ENCODE measurements around the gene NIPA2. TPM values are rescaled to one million over a fixed set of nuclear protein-coding genes. Genes with fewer than 3 reads are reported as not detected.

Gene NIPA2
- polyA plus RNA-seq, 1 experiment = 64.6 TPM

- H3K27ac ChIP-seq (ENCODE audit: low read depth, low read length) = no peak overlapping the region
- no peak for DNase-seq (ENCODE audit: low read depth, low spot score)
- H3K27me3 ChIP-seq (ENCODE audit: control insufficient read depth, insufficient read depth, low read length) = no peaks in the 10 kb centered on the region
- no peak overlapping the region for H3K4me3 ChIP-seq (ENCODE audit: low read depth, low read length)
- POLR2A ChIA-PET = no interaction called here
- H3K9me3 ChIP-seq (ENCODE audit: control insufficient read depth, insufficient read depth, low read length) = no peaks in the 10 kb centered on the region
- no peak for TF ChIP-seq CTCF (IDR thresholded peaks at IDR 0.05; ENCODE audit: low read depth, low read length)
- CTCF ChIA-PET = no interaction called here
These were observed 30.2 kb upstream of the NIPA2 start for GRCh38 chr15:22808240-22808639.

GRCh38 chr15:22808761-22809280, 29.6 kb upstream of the NIPA2 start:
- CTCF ChIA-PET = no interaction called here
- no peak for TF ChIP-seq CTCF (IDR thresholded peaks at IDR 0.05; ENCODE audit: low read depth, low read length)
- POLR2A ChIA-PET = no interaction called here
- no peaks in the 10 kb centered on the region for H3K9me3 ChIP-seq (ENCODE audit: control insufficient read depth, insufficient read depth, low read length)
- no peak for DNase-seq (ENCODE audit: low read depth, low spot score)
- no peaks in the 10 kb centered on the region for H3K27me3 ChIP-seq (ENCODE audit: control insufficient read depth, insufficient read depth, low read length)
- H3K27ac ChIP-seq (ENCODE audit: low read depth, low read length) = no peak overlapping the region
- H3K4me3 ChIP-seq (ENCODE audit: low read depth, low read length) = no peak overlapping the region

GRCh38 chr15:22810033-22810852, 28.2 kb upstream of the NIPA2 start:
- no peaks in the 10 kb centered on the region for H3K27me3 ChIP-seq (ENCODE audit: control insufficient read depth, insufficient read depth, low read length)
- no peak overlapping the region for H3K4me3 ChIP-seq (ENCODE audit: low read depth, low read length)
- no peak for TF ChIP-seq CTCF (IDR thresholded peaks at IDR 0.05; ENCODE audit: low read depth, low read length)
- no peak for DNase-seq (ENCODE audit: low read depth, low spot score)
- POLR2A ChIA-PET = no interaction called here
- CTCF ChIA-PET = no interaction called here
- no peaks in the 10 kb centered on the region for H3K9me3 ChIP-seq (ENCODE audit: control insufficient read depth, insufficient read depth, low read length)
- H3K27ac ChIP-seq (ENCODE audit: low read depth, low read length) = no peak overlapping the region

GRCh38 chr15:22810853-22811338, 27.6 kb upstream of the NIPA2 start:
- DNase-seq (ENCODE audit: low read depth, low spot score) = no peak
- POLR2A ChIA-PET = no interaction called here
- no peak overlapping the region for H3K27ac ChIP-seq (ENCODE audit: low read depth, low read length)
- H3K4me3 ChIP-seq (ENCODE audit: low read depth, low read length) = no peak overlapping the region
- no peak for TF ChIP-seq CTCF (IDR thresholded peaks at IDR 0.05; ENCODE audit: low read depth, low read length)
- CTCF ChIA-PET = interaction anchor here (1.3 kb wide), 1 partner anchor 16 kb away, joined by 4 read pairs; no protein-coding TSS in a partner anchor
- H3K9me3 ChIP-seq (ENCODE audit: control insufficient read depth, insufficient read depth, low read length) = no peaks in the 10 kb centered on the region
- H3K27me3 ChIP-seq (ENCODE audit: control insufficient read depth, insufficient read depth, low read length) = no peaks in the 10 kb centered on the region

GRCh38 chr15:22811640-22812039, 26.8 kb upstream of the NIPA2 start:
- H3K27me3 ChIP-seq (ENCODE audit: control insufficient read depth, insufficient read depth, low read length) = no peaks in the 10 kb centered on the region
- DNase-seq (ENCODE audit: low read depth, low spot score) = no peak
- H3K27ac ChIP-seq (ENCODE audit: low read depth, low read length) = no peak overlapping the region
- TF ChIP-seq CTCF (IDR thresholded peaks at IDR 0.05; ENCODE audit: low read depth, low read length) = peak; percentile 37; the same call in 1 of the 2 replicates
- H3K9me3 ChIP-seq (ENCODE audit: control insufficient read depth, insufficient read depth, low read length) = no peaks in the 10 kb centered on the region
- CTCF ChIA-PET = interaction anchor here (1.3 kb wide), 1 partner anchor 15 kb away, joined by 4 read pairs; no protein-coding TSS in a partner anchor
- POLR2A ChIA-PET = no interaction called here
- no peak overlapping the region for H3K4me3 ChIP-seq (ENCODE audit: low read depth, low read length)

All from AG04450 (cell line).